ENCODE data around the gene HCRTR1. TPM values are rescaled to one million over a fixed set of nuclear protein-coding genes. Genes with fewer than 3 reads are reported as not detected.

Gene HCRTR1
- total and polyA plus RNA-seq, 2 donors (not counting 1 experiment from before 2014, with no cell fraction given): not detected

DNA sequence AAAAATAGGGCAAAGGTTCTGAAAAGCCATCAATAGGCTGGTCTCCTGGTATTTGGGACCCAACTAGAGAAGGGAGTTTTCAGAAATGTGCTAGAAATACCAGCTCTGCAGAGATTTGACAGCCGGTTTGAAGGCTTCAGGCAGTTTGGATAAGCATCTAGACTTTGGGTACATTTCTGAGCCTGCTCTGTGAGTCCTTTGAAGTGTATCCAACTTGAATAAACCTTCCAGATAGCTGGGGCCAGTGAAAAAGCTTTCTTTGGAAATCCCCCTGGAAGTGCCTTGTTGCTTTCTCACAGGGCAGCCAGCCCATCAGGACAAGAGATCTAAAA is 33.6 kb downstream of the HCRTR1 start:
- no peaks in the 10 kb centered on the region for H3K9me3 ChIP-seq (ENCODE audit: control insufficient read depth, insufficient read depth, low read depth, low read length)
- no peak overlapping the region for H3K4me2 ChIP-seq (ENCODE audit: extremely low read depth, insufficient read depth, low read length)
- H3K27ac ChIP-seq (ENCODE audit: insufficient read depth, low read length): no peak overlapping the region
- H3K4me1 ChIP-seq (ENCODE audit: control insufficient read depth, extremely low read depth, insufficient read depth, low read length): no peaks in the 10 kb centered on the region
- no peaks in the 10 kb centered on the region for H3K27me3 ChIP-seq (ENCODE audit: control insufficient read depth, insufficient read depth, low read length)
- H4K20me1 ChIP-seq (ENCODE audit: control insufficient read depth, extremely low read depth, insufficient read depth, low read length): no peaks in the 10 kb centered on the region
- no peak overlapping the region for H3K9ac ChIP-seq (ENCODE audit: insufficient read depth, low read length)
- no peak overlapping the region for H3K4me3 ChIP-seq (replicated peaks in 1 of 4; ENCODE audit: control extremely low read depth in 1 of 4, insufficient read depth in 1 of 4, low read depth in 3 of 4, low read length in 4 of 4)
- H2AFZ ChIP-seq (ENCODE audit: low read length): no peak overlapping the region
- no peak for TF ChIP-seq EZH2 (IDR thresholded peaks at IDR 0.05; ENCODE audit: low read length, missing control alignments)
- no peak for TF ChIP-seq CTCF (conservative IDR thresholded peaks at IDR 0.05 in 1 of 2, IDR thresholded peaks at IDR 0.05 in 1 of 2; ENCODE audit: low read depth in 1 of 2, low read length in 2 of 2)
- peaks cover 16% of the 10 kb centered on the region for H3K36me3 ChIP-seq (ENCODE audit: control insufficient read depth, insufficient read depth, low read length)
- DNase-seq (ENCODE audit: low read depth in 2 of 2): no peak
- no peaks in the 10 kb centered on the region for H3K79me2 ChIP-seq (ENCODE audit: control insufficient read depth, insufficient read depth, low read length)

- Histone ChIP-seq H3K4me3 (replicated peaks in 1 of 4; ENCODE audit: control extremely low read depth in 1 of 4, insufficient read depth in 1 of 4, low read depth in 3 of 4, low read length in 4 of 4) (no peak overlapping the region), H3K27ac (ENCODE audit: insufficient read depth, low read length) (no peak overlapping the region), H3K4me1 (ENCODE audit: control insufficient read depth, extremely low read depth, insufficient read depth, low read length) (no peaks in the 10 kb centered on the region), H4K20me1 (ENCODE audit: control insufficient read depth, extremely low read depth, insufficient read depth, low read length) (no peaks in the 10 kb centered on the region), H3K79me2 (ENCODE audit: control insufficient read depth, insufficient read depth, low read length) (no peaks in the 10 kb centered on the region), H2AFZ (ENCODE audit: low read length) (no peak overlapping the region), H3K36me3 (ENCODE audit: control insufficient read depth, insufficient read depth, low read length) (peaks cover 16% of the 10 kb centered on the region), H3K9me3 (ENCODE audit: control insufficient read depth, insufficient read depth, low read depth, low read length) (no peaks in the 10 kb centered on the region), H3K9ac (ENCODE audit: insufficient read depth, low read length) (no peak overlapping the region), H3K4me2 (ENCODE audit: extremely low read depth, insufficient read depth, low read length) (no peak overlapping the region), H3K27me3 (ENCODE audit: control insufficient read depth, insufficient read depth, low read length) (no peaks in the 10 kb centered on the region)
- DNase-seq (ENCODE audit: low read depth in 2 of 2): no peak
- TF ChIP-seq EZH2 (IDR thresholded peaks at IDR 0.05; ENCODE audit: low read length, missing control alignments): no peak
- TF ChIP-seq CTCF (conservative IDR thresholded peaks at IDR 0.05 in 1 of 2, IDR thresholded peaks at IDR 0.05 in 1 of 2; ENCODE audit: low read depth in 1 of 2, low read length in 2 of 2): no peak
Observed at GRCh38 chr1:31651766-31652165, 34.3 kb downstream of the HCRTR1 start.

DNA sequence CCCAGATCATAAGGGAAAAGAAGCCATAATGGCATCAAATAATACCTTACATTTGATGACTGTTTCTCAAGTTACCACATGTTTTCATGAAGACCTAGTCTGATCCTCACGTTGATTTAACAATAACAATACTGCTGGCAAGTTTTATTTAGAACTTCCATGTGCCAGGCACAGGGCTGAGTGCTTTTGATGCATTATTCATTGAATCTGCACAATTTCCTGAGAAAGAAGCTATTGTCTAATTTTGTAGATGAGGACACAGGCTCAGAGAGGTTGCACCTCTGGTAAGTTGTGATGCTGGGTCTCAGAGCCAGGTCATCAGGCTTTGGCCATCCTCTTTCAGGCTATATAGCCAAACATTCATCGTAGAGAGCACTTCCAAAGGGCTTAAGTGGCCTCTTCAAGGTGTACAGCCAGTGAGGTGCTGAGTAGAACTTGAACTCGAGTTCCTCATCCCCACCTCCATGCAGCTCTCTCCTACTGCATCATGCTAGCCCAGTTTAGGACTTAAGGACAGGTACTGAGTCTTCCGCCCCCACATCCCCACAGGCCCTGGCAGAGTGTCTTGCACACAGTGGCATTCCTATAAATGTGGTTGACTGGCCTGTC is 35.5 kb downstream of the HCRTR1 start:
- H3K36me3 ChIP-seq (ENCODE audit: control insufficient read depth, insufficient read depth, low read length): peaks cover 23% of the 10 kb centered on the region
- H3K9me3 ChIP-seq (ENCODE audit: control insufficient read depth, insufficient read depth, low read depth, low read length): no peaks in the 10 kb centered on the region
- no peaks in the 10 kb centered on the region for H3K27me3 ChIP-seq (ENCODE audit: control insufficient read depth, insufficient read depth, low read length)
- no peak overlapping the region for H3K4me2 ChIP-seq (ENCODE audit: extremely low read depth, insufficient read depth, low read length)
- no peak overlapping the region for H3K9ac ChIP-seq (ENCODE audit: insufficient read depth, low read length)
- H3K27ac ChIP-seq (ENCODE audit: insufficient read depth, low read length): no peak overlapping the region
- no peaks in the 10 kb centered on the region for H3K4me1 ChIP-seq (ENCODE audit: control insufficient read depth, extremely low read depth, insufficient read depth, low read length)
- no peak overlapping the region for H3K4me3 ChIP-seq (replicated peaks in 1 of 4; ENCODE audit: control extremely low read depth in 1 of 4, insufficient read depth in 1 of 4, low read depth in 3 of 4, low read length in 4 of 4)
- no peaks in the 10 kb centered on the region for H4K20me1 ChIP-seq (ENCODE audit: control insufficient read depth, extremely low read depth, insufficient read depth, low read length)
- H2AFZ ChIP-seq (ENCODE audit: low read length): no peak overlapping the region
- no peaks in the 10 kb centered on the region for H3K79me2 ChIP-seq (ENCODE audit: control insufficient read depth, insufficient read depth, low read length)
- TF ChIP-seq EZH2 (IDR thresholded peaks at IDR 0.05; ENCODE audit: low read length, missing control alignments) (no peak), CTCF (conservative IDR thresholded peaks at IDR 0.05 in 1 of 2, IDR thresholded peaks at IDR 0.05 in 1 of 2; ENCODE audit: low read depth in 1 of 2, low read length in 2 of 2) (no peak)
- no peak for DNase-seq (ENCODE audit: low read depth in 2 of 2)

Data from fibroblast of lung (primary cell).